GM12891 (cell line): ENCODE results near the gene HSD17B2.

ENCODE experiments used
- POLR2A ChIP-seq: IDR thresholded peaks from 2 replicates; pipeline ENCODE4 v1.6.1; 2011; ENCODE audit warnings: low read depth, low read length, control low read depth
- POLR2AphosphoS5 ChIP-seq: IDR thresholded peaks from 2 replicates; pipeline ENCODE4 v1.6.1; 2011; ENCODE audit warnings: low read depth, low read length, control low read depth
- SPI1 ChIP-seq: IDR thresholded peaks from 2 replicates; pipeline ENCODE4 v1.6.1; 2011; ENCODE audit warnings: low read depth, low read length, control low read depth
- TAF1 ChIP-seq: IDR thresholded peaks from 2 replicates; pipeline ENCODE4 v1.6.1; 2011; ENCODE audit warnings: low read depth, low read length, control low read depth

- no peak for TF ChIP-seq POLR2A
- TF ChIP-seq POLR2AphosphoS5: no peak
- no peak for TF ChIP-seq TAF1
- no peak for TF ChIP-seq SPI1
Measured at GRCh38 chr16:82043680-82044584, 8.9 kb downstream of the HSD17B2 start.
